ENCODE results near the gene SEPTIN8. TPM values are rescaled to one million over a fixed set of nuclear protein-coding genes. Genes with fewer than 3 reads are reported as not detected.

SEPTIN8 gene, protein sequence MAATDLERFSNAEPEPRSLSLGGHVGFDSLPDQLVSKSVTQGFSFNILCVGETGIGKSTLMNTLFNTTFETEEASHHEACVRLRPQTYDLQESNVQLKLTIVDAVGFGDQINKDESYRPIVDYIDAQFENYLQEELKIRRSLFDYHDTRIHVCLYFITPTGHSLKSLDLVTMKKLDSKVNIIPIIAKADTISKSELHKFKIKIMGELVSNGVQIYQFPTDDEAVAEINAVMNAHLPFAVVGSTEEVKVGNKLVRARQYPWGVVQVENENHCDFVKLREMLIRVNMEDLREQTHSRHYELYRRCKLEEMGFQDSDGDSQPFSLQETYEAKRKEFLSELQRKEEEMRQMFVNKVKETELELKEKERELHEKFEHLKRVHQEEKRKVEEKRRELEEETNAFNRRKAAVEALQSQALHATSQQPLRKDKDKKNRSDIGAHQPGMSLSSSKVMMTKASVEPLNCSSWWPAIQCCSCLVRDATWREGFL
- polyA plus RNA-seq, result 10 to 100 TPM; 14.6 to 38.8 (median 26.3) TPM
- long read RNA-seq, donor 1, full-length matches to known transcripts, result 10 of 10 reads
- long read RNA-seq, donor 1, partial matches to known transcripts, result 0 of 10 reads
- long read RNA-seq, donor 1, other reads (novel, unspliced or antisense), result 0 of 10 reads
- long read RNA-seq, donor 2, full-length matches to known transcripts, result 4 of 4 reads
- long read RNA-seq, donor 2, partial matches to known transcripts, result 0 of 4 reads
- long read RNA-seq, donor 2, other reads (novel, unspliced or antisense), result 0 of 4 reads
- long read RNA-seq, donor 3, full-length matches to known transcripts, result 2 of 2 reads
- long read RNA-seq, donor 3, partial matches to known transcripts, result 0 of 2 reads
- long read RNA-seq, donor 3, other reads (novel, unspliced or antisense), result 0 of 2 reads
- long read RNA-seq, donor 4, result 0 reads
- long read RNA-seq, donor 5, partial matches to known transcripts, result 0 of 1 reads
- long read RNA-seq, donor 5, other reads (novel, unspliced or antisense), result 0 of 1 reads
- long read RNA-seq, donor 6, full-length matches to known transcripts, result 5 of 5 reads
- long read RNA-seq, donor 6, partial matches to known transcripts, result 0 of 5 reads
- long read RNA-seq, donor 6, other reads (novel, unspliced or antisense), result 0 of 5 reads
- long read RNA-seq, donor 7, partial matches to known transcripts, result 0 of 1 reads
- long read RNA-seq, donor 7, other reads (novel, unspliced or antisense), result 0 of 1 reads
- long read RNA-seq, donor 8, full-length matches to known transcripts, result 2 of 2 reads
- long read RNA-seq, donor 8, partial matches to known transcripts, result 0 of 2 reads
- long read RNA-seq, donor 8, other reads (novel, unspliced or antisense), result 0 of 2 reads
- long read RNA-seq, donor 9, full-length matches to known transcripts, result 2 of 2 reads
- long read RNA-seq, donor 9, partial matches to known transcripts, result 0 of 2 reads
- long read RNA-seq, donor 9, other reads (novel, unspliced or antisense), result 0 of 2 reads
- long read RNA-seq, donor 10, full-length matches to known transcripts, result 13 of 19 reads
- long read RNA-seq, donor 10, partial matches to known transcripts, result 0 of 19 reads
- long read RNA-seq, donor 10, other reads (novel, unspliced or antisense), result 6 of 19 reads

DNA sequence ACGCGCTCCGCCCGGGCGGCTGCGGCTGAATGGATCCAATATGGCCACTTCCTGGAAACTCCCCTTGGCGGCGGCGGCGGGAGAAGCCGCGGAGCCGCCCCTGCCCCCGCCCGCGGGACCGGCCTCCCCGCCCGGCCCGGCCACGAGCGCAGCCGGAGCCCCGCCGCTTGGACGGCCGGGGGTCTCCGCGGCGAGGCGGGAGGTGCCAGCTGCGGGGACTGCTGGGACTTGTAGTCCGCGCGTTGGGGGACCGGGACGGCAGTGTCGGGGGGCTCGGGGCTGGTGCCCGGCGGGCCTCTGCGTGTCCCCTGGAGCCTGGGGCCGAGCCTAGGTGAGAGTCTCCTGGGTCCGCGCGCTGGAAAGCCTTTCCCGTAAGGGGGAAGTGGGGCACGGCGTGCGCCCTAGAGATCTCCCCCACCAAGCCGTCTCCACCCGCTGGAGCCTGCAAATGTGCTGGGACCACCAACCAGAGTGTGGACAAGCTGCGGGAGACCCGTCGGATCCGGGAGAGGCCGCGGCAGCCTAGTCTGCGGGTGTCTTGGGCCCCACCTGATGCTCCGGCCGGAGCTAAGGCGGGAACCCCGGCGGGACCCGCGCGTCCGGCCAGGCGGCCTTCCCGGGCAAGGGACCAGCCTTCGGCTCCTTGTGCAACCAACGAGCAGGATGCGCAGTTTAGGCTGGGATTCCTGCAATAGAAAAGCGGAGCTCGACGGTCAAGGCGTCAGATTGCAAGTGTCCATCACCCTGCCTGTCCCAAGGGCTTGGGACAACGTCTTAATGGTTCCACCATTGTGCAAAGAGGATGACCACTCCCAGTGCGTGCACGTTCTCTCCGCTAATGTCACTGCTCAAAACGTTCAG lies at the start of gene SEPTIN8:
Gene SEPTIN8, minus strand, starts transcription at position 31 of the 861 bp plus-strand sequence. CDS start 102 bp downstream, outside the sequence.
- 2 to 4% (median 2%) methylated on average over 61 to 82 of the region's 82 CpGs for WGBS, 3 donors
- Histone ChIP-seq H3K4me3 (ENCODE audit: low read depth in 1 of 3, low read length in 3 of 3) (peak within 1 kb of the TSS; percentile 83 to 95 (median 86)), H3K4me1 (ENCODE audit: control insufficient read depth in 3 of 3, insufficient read depth in 2 of 3, low read depth in 1 of 3, low read length in 2 of 3) (peaks cover 0 to 18% (median 3%) of the 10 kb centered on the region in 3 donors)

DNA sequence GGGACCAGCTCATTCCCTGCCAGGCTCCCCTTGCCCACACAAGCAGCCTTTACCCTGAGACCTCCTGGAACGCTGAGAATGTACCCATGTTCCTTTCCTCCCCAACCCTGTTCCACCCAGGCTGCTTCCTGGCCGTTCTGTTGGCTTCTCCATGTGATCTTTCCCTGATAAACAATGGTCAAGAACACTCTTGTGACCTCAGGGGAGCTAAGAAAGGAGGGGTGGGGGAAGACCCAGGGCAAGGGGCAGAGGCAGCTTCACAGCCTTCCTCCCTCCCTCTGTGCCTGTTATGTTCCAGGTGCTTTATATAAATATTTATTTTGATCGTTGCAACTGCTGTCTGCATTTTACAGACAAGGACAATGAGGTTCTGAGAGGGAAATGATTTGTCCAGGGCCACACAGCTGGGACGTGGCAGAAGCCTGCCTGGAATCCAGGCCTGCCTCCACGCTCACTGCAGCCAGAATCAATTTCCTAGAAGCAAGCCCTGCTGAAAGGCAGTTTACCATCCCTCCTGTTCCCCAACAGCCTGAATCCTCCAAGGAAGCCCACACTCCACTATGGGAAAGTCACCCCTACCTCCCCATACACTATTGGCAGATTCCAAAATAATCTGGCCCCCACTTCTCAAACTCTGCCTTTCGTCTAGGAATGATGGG lies 49.5 kb upstream of the SEPTIN8 start:
- H3K27ac ChIP-seq (ENCODE audit: low read depth in 1 of 3, low read length in 2 of 3), result peak overlapping the region in 1 of 3 donors; percentile 6
- peaks cover 0 to 39% (median 0%) of the 10 kb centered on the region in 3 donors for H3K36me3 ChIP-seq (ENCODE audit: control insufficient read depth in 3 of 3, insufficient read depth in 2 of 3, low read depth in 1 of 3, low read length in 3 of 3)
- FAIRE-seq (no peak), DNase-seq (no peak)
- H3K27me3 ChIP-seq (ENCODE audit: control insufficient read depth in 3 of 3, insufficient read depth in 3 of 3, low read length in 3 of 3), result no peaks in the 10 kb centered on the region
- no peaks in the 10 kb centered on the region for H3K9me3 ChIP-seq (ENCODE audit: control insufficient read depth in 2 of 2, insufficient read depth in 1 of 2, low read depth in 1 of 2, low read length in 1 of 2)
- no peak overlapping the region for H3K4me3 ChIP-seq (ENCODE audit: low read depth in 1 of 3, low read length in 3 of 3)
- H3K4me1 ChIP-seq (ENCODE audit: control insufficient read depth in 3 of 3, insufficient read depth in 2 of 3, low read depth in 1 of 3, low read length in 2 of 3), result peaks cover 4 to 29% (median 4%) of the 10 kb centered on the region in 3 donors
- WGBS, 3 donors, result 62 to 72% (median 65%) methylated on average over 6 of the region's 6 CpGs

More for the DNA sequence above, at the start of gene SEPTIN8:
- H3K36me3 ChIP-seq (ENCODE audit: control insufficient read depth in 3 of 3, insufficient read depth in 2 of 3, low read depth in 1 of 3, low read length in 3 of 3), result peaks cover 0 to 13% (median 0%) of the 10 kb centered on the region in 3 donors
- H3K27me3 ChIP-seq (ENCODE audit: control insufficient read depth in 3 of 3, insufficient read depth in 3 of 3, low read length in 3 of 3), result no peaks in the 10 kb centered on the region
- H3K9me3 ChIP-seq (ENCODE audit: control insufficient read depth in 2 of 2, insufficient read depth in 1 of 2, low read depth in 1 of 2, low read length in 1 of 2), result no peaks in the 10 kb centered on the region
- DNase-seq, result peak; percentile 51 to 80
- H3K27ac ChIP-seq (ENCODE audit: low read depth in 1 of 3, low read length in 2 of 3), result peak within 1 kb of the TSS; percentile 32 to 61 (median 59)
- FAIRE-seq, result no peak

DNA sequence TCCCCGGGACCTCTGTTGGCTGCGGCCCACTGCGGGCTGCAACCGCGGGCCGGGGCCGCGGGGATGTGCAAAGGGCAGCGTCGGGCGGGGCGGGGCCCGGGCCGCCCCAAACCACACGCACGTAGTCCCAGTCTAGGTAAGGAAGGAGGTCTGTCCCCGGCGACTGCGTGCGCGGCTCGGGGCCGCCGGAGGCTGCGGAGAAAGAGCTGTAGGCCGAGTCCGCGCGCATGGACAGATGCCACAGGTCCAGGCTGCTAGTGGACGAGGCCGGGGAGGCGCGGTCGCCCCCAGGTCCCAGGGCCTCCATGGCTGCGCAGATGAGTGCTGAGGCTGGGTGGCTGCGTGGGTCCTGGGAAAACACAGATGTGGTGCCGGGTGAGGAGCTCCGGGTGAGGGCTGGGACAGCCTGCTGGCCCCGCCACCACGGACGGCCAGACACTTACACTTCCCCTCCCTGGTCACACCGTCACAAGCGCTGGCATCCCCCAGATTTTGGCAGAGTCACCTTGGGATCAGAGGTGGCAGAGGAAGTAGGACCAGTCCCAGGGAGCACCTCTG lies 48.9 kb upstream of the SEPTIN8 start:
- Histone ChIP-seq H3K9me3 (ENCODE audit: control insufficient read depth in 2 of 2, insufficient read depth in 1 of 2, low read depth in 1 of 2, low read length in 1 of 2) (no peaks in the 10 kb centered on the region), H3K4me1 (ENCODE audit: control insufficient read depth in 3 of 3, insufficient read depth in 2 of 3, low read depth in 1 of 3, low read length in 2 of 3) (peaks cover under 1 to 23% (median 2%) of the 10 kb centered on the region in 3 donors), H3K27ac (ENCODE audit: low read depth in 1 of 3, low read length in 2 of 3) (peak overlapping the region in 1 of 3 donors; percentile 6), H3K27me3 (ENCODE audit: control insufficient read depth in 3 of 3, insufficient read depth in 3 of 3, low read length in 3 of 3) (no peaks in the 10 kb centered on the region), H3K36me3 (ENCODE audit: control insufficient read depth in 3 of 3, insufficient read depth in 2 of 3, low read depth in 1 of 3, low read length in 3 of 3) (peaks cover 0 to 39% (median 0%) of the 10 kb centered on the region in 3 donors), H3K4me3 (ENCODE audit: low read depth in 1 of 3, low read length in 3 of 3) (peak overlapping the region in 1 of 3 donors; percentile 26)
- FAIRE-seq (no peak), DNase-seq (peak in 1 of 2 donors; percentile 21)
- WGBS, 3 donors, result 58 to 90% (median 72%) methylated on average over 33 to 43 of the region's 43 CpGs

DNA sequence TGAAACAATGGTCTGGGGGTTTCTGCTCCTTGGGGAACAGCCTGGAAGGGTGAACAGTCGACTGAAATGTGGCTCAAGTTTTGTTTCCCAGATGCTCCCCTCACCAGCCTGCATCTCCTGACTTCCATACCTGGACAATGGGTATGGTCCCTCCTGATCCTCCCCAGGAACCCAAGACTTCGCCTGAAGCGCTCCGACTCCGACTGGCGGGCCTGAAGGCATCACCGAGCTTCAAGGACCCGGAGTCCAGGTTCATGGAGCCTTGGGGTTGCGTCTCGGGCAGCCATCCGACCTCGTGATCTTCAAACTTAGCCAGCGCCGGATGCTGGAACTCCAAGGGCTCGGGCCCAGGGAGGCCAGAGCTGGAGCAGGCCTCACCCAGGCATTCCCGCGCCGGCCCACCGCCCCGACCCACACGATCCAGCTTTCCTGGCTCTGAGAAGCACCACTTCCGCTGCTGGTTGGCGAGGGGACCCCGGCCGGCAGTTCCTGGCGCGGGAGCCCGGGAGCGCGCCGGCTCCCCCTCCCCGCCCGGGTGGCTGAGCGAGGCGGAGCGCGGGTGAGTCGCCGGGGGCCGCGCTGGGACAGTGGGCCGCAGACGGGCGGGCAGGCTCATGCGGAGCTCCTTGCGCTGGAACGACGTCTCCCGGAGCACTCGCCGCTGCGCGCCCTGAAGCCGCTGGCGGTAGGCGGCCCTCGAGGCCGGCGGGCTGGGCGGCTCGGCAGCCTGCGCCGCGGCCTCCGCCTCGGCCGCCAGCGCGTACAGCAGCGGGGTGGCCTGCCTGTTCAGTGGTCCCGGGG lies 48.2 kb upstream of the SEPTIN8 start:
- Histone ChIP-seq H3K9me3 (ENCODE audit: control insufficient read depth in 2 of 2, insufficient read depth in 1 of 2, low read depth in 1 of 2, low read length in 1 of 2) (no peaks in the 10 kb centered on the region), H3K36me3 (ENCODE audit: control insufficient read depth in 3 of 3, insufficient read depth in 2 of 3, low read depth in 1 of 3, low read length in 3 of 3) (peaks cover 0 to 39% (median 0%) of the 10 kb centered on the region in 3 donors), H3K27ac (ENCODE audit: low read depth in 1 of 3, low read length in 2 of 3) (no peak overlapping the region), H3K27me3 (ENCODE audit: control insufficient read depth in 3 of 3, insufficient read depth in 3 of 3, low read length in 3 of 3) (no peaks in the 10 kb centered on the region), H3K4me1 (ENCODE audit: control insufficient read depth in 3 of 3, insufficient read depth in 2 of 3, low read depth in 1 of 3, low read length in 2 of 3) (peaks cover 0 to 23% (median 0%) of the 10 kb centered on the region in 3 donors), H3K4me3 (ENCODE audit: low read depth in 1 of 3, low read length in 3 of 3) (peak overlapping the region in 1 of 3 donors; percentile 26)
- no peak for FAIRE-seq
- WGBS, 3 donors, result 61 to 87% (median 64%) methylated on average over 61 to 71 of the region's 71 CpGs
- DNase-seq, result no peak

DNA sequence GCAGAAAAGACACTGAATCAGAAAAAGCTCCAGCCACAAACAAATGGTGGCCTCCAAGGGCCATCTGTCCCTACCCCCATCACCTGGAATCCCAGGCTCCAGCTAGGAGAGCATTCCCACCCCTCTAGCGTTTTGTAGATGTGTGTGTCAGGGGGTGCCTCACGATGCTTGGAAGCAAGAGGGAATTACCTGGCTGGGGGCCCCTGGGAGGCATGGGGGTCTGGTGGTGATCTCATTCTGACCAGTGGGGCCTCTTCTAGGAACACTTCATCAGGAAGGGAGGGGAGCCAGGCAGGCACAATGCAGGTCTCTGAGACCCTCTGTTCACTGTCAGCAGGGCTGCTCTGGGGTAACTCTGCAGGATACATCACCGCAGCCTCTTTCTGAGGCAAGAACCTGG lies 47.4 kb upstream of the SEPTIN8 start:
- H3K4me1 ChIP-seq (ENCODE audit: control insufficient read depth in 3 of 3, insufficient read depth in 2 of 3, low read depth in 1 of 3, low read length in 2 of 3), result peaks cover 0 to 31% (median 0%) of the 10 kb centered on the region in 3 donors
- FAIRE-seq (no peak), DNase-seq (no peak)
- WGBS, 3 donors, result 90 to 94% (median 93%) methylated on average over 3 of the region's 3 CpGs
- H3K27me3 ChIP-seq (ENCODE audit: control insufficient read depth in 3 of 3, insufficient read depth in 3 of 3, low read length in 3 of 3), result no peaks in the 10 kb centered on the region
- no peak overlapping the region for H3K27ac ChIP-seq (ENCODE audit: low read depth in 1 of 3, low read length in 2 of 3)
- no peaks in the 10 kb centered on the region for H3K9me3 ChIP-seq (ENCODE audit: control insufficient read depth in 2 of 2, insufficient read depth in 1 of 2, low read depth in 1 of 2, low read length in 1 of 2)
- H3K4me3 ChIP-seq (ENCODE audit: low read depth in 1 of 3, low read length in 3 of 3), result no peak overlapping the region
- peaks cover 0 to 39% (median 0%) of the 10 kb centered on the region in 3 donors for H3K36me3 ChIP-seq (ENCODE audit: control insufficient read depth in 3 of 3, insufficient read depth in 2 of 3, low read depth in 1 of 3, low read length in 3 of 3)

DNA sequence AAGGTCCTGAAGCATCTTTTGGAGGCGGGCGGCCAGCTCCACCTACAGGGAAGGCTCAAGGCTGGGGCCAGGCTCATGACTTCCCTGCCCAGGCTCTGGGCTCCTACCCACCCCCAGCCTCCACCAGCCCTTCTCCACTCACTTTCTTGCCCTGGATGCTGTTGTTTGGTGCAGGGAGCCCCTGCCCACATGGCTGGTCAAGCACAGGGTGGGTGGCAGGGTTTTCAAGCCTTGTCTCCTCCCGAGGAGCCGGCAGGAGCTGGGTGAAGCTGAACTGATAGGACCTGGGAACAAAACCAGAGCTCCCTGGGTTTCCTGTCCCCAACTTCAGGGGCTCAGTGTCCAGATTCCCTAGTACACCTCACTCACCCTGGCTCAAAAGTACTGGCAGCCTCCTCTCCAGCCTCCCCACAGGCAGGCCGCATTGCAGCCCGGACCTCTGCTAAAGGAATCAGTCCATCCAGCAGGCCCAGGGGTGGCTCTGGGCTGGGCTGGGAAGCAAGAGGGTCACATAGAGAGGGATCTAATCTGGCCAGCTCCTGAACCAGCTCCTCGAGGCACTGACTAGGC lies 46.5 kb upstream of the SEPTIN8 start:
- no peak overlapping the region for H3K4me3 ChIP-seq (ENCODE audit: low read depth in 1 of 3, low read length in 3 of 3)
- peaks cover 0 to 32% (median 0%) of the 10 kb centered on the region in 3 donors for H3K36me3 ChIP-seq (ENCODE audit: control insufficient read depth in 3 of 3, insufficient read depth in 2 of 3, low read depth in 1 of 3, low read length in 3 of 3)
- FAIRE-seq (no peak), DNase-seq (no peak)
- 85 to 94% (median 88%) methylated on average over 5 to 7 of the region's 7 CpGs for WGBS, 3 donors
- H3K27ac ChIP-seq (ENCODE audit: low read depth in 1 of 3, low read length in 2 of 3), result no peak overlapping the region
- H3K4me1 ChIP-seq (ENCODE audit: control insufficient read depth in 3 of 3, insufficient read depth in 2 of 3, low read depth in 1 of 3, low read length in 2 of 3), result peaks cover 0 to 29% (median 0%) of the 10 kb centered on the region in 3 donors
- H3K27me3 ChIP-seq (ENCODE audit: control insufficient read depth in 3 of 3, insufficient read depth in 3 of 3, low read length in 3 of 3), result no peaks in the 10 kb centered on the region
- no peaks in the 10 kb centered on the region for H3K9me3 ChIP-seq (ENCODE audit: control insufficient read depth in 2 of 2, insufficient read depth in 1 of 2, low read depth in 1 of 2, low read length in 1 of 2)

Data from small intestine (tissue), 16 donors.